HEK293 (cell line): ENCODE data around the gene DMD.

Experiments used
- CTCF ChIA-PET: fragments of 350-600 bp; formaldehyde crosslinking; extraction: SDS; loops from one replicate; lab custom pipeline; 2021; ENCODE audit warnings: antibody characterized with exemption; lab: Yijun Ruan, JAX
- POLR2A ChIA-PET: fragments of 300-600 bp; formaldehyde crosslinking; extraction: SDS; loops from one replicate; lab custom pipeline; 2020; ENCODE audit warnings: antibody characterized with exemption, inconsistent platforms; lab: Yijun Ruan, JAX
- H3K27ac ChIP-seq: fragments of 200-500 bp; sonication (Bioruptor generic); 2 replicates; pipeline ENCODE4 v1.5.1; 2014; ENCODE audit warnings: low read depth, low read length, control low read depth, inconsistent platforms; ENCODE audit errors: extremely low read depth
- H3K36me3 ChIP-seq, 2 experiments: fragments of 200-500 bp in 1 of 2; sonication (Bioruptor generic) in 1 of 2; 1 replicate in 1 of 2; 2 replicates in 1 of 2; pipeline ENCODE4 v1.5.1; 2014 to 2017; ENCODE audit warnings: inconsistent platforms in 2 of 2, low read length in 2 of 2; ENCODE audit not compliant: control insufficient read depth in 2 of 2, insufficient read depth in 1 of 2
- H3K4me1 ChIP-seq: fragments of 200-500 bp; sonication (Bioruptor generic); 2 replicates; pipeline ENCODE4 v1.5.1; 2014; ENCODE audit warnings: mild to moderate bottlenecking, low read length, inconsistent platforms; ENCODE audit not compliant: control insufficient read depth, insufficient read depth
- H3K4me3 ChIP-seq: 2 replicates; pipeline ENCODE4 v1.5.1; 2011; ENCODE audit warnings: low read depth, mild to moderate bottlenecking, control low read depth, low read length, moderate library complexity
- H3K9me3 ChIP-seq: fragments of 200-500 bp; sonication (Bioruptor generic); 2 replicates; pipeline ENCODE4 v1.5.1; 2014; ENCODE audit warnings: low read depth, low read length, inconsistent platforms; ENCODE audit not compliant: control insufficient read depth, insufficient read depth
- BCL11A ChIP-seq: fragments of 450-650 bp; formaldehyde crosslinking; IDR thresholded peaks from 2 replicates; pipeline ENCODE4 v1.5.1; 2016; ENCODE audit warnings: low read depth, missing biosample characterization, missing genetic modification characterization
- BCL11B ChIP-seq: fragments of 450-650 bp; formaldehyde crosslinking; IDR thresholded peaks from 2 replicates; pipeline ENCODE4 v1.5.1; 2016; ENCODE audit warnings: low read depth, missing biosample characterization, missing genetic modification characterization
- FEZF1 ChIP-seq: fragments of 450-650 bp; formaldehyde crosslinking; IDR thresholded peaks from 2 replicates; pipeline ENCODE4 v1.5.1; 2016; ENCODE audit warnings: missing biosample characterization, missing genetic modification characterization
- HOXC10 ChIP-seq: sonication (generic); formaldehyde crosslinking; IDR thresholded peaks from 2 replicates; pipeline ENCODE4 v1.8.1; 2023; ENCODE audit warnings: mild to moderate bottlenecking, missing genetic modification reagents
- SP2 ChIP-seq: fragments of 450-650 bp; formaldehyde crosslinking; IDR thresholded peaks from 2 replicates; pipeline ENCODE4 v1.5.1; 2016; ENCODE audit warnings: missing biosample characterization, missing genetic modification characterization
- ZIC2 ChIP-seq: fragments of 450-650 bp; formaldehyde crosslinking; IDR thresholded peaks from 2 replicates; pipeline ENCODE4 v1.5.1; 2016; ENCODE audit warnings: missing biosample characterization, missing genetic modification characterization
- ZNF114 ChIP-seq: fragments of 450-650 bp; formaldehyde crosslinking; IDR thresholded peaks from 2 replicates; pipeline ENCODE4 v1.5.0; 2017; ENCODE audit warnings: missing biosample characterization, missing genetic modification characterization
- ZNF24 ChIP-seq: fragments of 450-650 bp; formaldehyde crosslinking; IDR thresholded peaks from 2 replicates; pipeline ENCODE4 v1.5.1; 2016; ENCODE audit warnings: missing biosample characterization, missing genetic modification characterization
- ZNF292 ChIP-seq: fragments of 450-650 bp; formaldehyde crosslinking; IDR thresholded peaks from 2 replicates; pipeline ENCODE4 v1.5.1; 2016; ENCODE audit warnings: low read depth, missing biosample characterization, missing genetic modification characterization, borderline replicate concordance
- ZNF37A ChIP-seq: fragments of 450-650 bp; IDR thresholded peaks from 2 replicates; pipeline ENCODE4 v1.5.1; 2018; ENCODE audit warnings: missing biosample characterization, missing genetic modification characterization
- ZNF416 ChIP-seq: fragments of 450-650 bp; formaldehyde crosslinking; IDR thresholded peaks from 2 replicates; pipeline ENCODE4 v1.5.1; 2016; ENCODE audit warnings: missing biosample characterization, missing genetic modification characterization
- ZNF501 ChIP-seq: fragments of 450-650 bp; formaldehyde crosslinking; IDR thresholded peaks from 2 replicates; pipeline ENCODE4 v1.5.1; 2016; ENCODE audit warnings: missing biosample characterization, missing genetic modification characterization
- ZNF585B ChIP-seq: fragments of 450-650 bp; formaldehyde crosslinking; IDR thresholded peaks from 2 replicates; pipeline ENCODE4 v1.5.1; 2016; ENCODE audit warnings: missing biosample characterization, missing genetic modification characterization
- ZNF777 ChIP-seq: fragments of 450-650 bp; formaldehyde crosslinking; IDR thresholded peaks from 2 replicates; pipeline ENCODE4 v1.5.1; 2017; ENCODE audit warnings: missing biosample characterization, missing genetic modification characterization, borderline replicate concordance
- ZNF837 ChIP-seq: fragments of 450-650 bp; formaldehyde crosslinking; IDR thresholded peaks from 2 replicates; pipeline ENCODE4 v1.5.1; 2016; ENCODE audit warnings: missing biosample characterization, missing genetic modification characterization
- ZSCAN23 ChIP-seq: fragments of 450-650 bp; formaldehyde crosslinking; IDR thresholded peaks from 2 replicates; pipeline ENCODE4 v1.5.1; 2016; ENCODE audit warnings: missing biosample characterization, missing genetic modification characterization
- ZXDB ChIP-seq: fragments of 450-650 bp; formaldehyde crosslinking; IDR thresholded peaks from 2 replicates; pipeline ENCODE4 v1.5.1; 2016; ENCODE audit warnings: missing biosample characterization, missing genetic modification characterization
- TF ChIP-seq, protein P1 (sequence below): fragments of 450-650 bp; formaldehyde crosslinking; IDR thresholded peaks from 2 replicates; pipeline ENCODE4 v1.5.1; 2016; ENCODE audit warnings: missing biosample characterization, missing genetic modification characterization
- TF ChIP-seq, protein P2 (sequence below): fragments of 450-650 bp; formaldehyde crosslinking; IDR thresholded peaks from 2 replicates; pipeline ENCODE4 v1.5.1; 2016; ENCODE audit warnings: missing biosample characterization, missing genetic modification characterization
- TF ChIP-seq, protein P3 (sequence below): fragments of 450-650 bp; formaldehyde crosslinking; IDR thresholded peaks from 2 replicates; pipeline ENCODE4 v1.5.1; 2017; ENCODE audit warnings: missing biosample characterization, missing genetic modification characterization
- TF ChIP-seq, protein P4 (sequence below): fragments of 450-650 bp; formaldehyde crosslinking; IDR thresholded peaks from 2 replicates; pipeline ENCODE4 v1.5.0; 2017; ENCODE audit warnings: missing biosample characterization, missing genetic modification characterization, borderline replicate concordance
- TF ChIP-seq, protein P5 (sequence below): fragments of 450-650 bp; formaldehyde crosslinking; conservative IDR thresholded peaks from 2 replicates; pipeline ENCODE4 v1.5.1; 2016; ENCODE audit warnings: low read depth, missing biosample characterization, missing genetic modification characterization

Gene DMD

DNA sequence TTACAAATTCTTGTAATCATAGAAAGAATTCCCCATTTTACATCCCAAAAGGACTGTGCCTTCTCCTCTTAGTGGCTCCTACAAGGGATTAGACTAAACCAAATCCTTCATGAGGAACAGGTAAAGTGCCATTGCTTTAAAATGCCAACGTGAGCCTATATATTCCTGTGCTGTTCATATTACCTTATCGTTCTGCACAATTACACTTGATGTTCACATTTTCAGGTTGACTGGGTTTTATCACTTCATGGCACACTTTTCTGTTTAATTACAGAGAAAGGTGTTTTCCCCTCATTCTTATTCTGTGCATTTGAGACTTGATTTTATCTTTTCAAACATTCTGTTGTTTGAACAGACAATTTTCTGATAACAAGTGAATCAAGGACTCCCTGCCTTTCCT is 1493.9 kb downstream of the DMD start (continued):
- TF ChIP-seq, protein P1, sequence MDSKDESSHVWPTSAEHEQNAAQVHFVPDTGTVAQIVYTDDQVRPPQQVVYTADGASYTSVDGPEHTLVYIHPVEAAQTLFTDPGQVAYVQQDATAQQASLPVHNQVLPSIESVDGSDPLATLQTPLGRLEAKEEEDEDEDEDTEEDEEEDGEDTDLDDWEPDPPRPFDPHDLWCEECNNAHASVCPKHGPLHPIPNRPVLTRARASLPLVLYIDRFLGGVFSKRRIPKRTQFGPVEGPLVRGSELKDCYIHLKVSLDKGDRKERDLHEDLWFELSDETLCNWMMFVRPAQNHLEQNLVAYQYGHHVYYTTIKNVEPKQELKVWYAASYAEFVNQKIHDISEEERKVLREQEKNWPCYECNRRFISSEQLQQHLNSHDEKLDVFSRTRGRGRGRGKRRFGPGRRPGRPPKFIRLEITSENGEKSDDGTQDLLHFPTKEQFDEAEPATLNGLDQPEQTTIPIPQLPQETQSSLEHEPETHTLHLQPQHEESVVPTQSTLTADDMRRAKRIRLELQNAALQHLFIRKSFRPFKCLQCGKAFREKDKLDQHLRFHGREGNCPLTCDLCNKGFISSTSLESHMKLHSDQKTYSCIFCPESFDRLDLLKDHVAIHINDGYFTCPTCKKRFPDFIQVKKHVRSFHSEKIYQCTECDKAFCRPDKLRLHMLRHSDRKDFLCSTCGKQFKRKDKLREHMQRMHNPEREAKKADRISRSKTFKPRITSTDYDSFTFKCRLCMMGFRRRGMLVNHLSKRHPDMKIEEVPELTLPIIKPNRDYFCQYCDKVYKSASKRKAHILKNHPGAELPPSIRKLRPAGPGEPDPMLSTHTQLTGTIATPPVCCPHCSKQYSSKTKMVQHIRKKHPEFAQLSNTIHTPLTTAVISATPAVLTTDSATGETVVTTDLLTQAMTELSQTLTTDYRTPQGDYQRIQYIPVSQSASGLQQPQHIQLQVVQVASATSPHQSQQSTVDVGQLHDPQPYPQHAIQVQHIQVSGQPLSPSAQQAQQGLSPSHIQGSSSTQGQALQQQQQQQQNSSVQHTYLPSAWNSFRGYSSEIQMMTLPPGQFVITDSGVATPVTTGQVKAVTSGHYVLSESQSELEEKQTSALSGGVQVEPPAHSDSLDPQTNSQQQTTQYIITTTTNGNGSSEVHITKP (tag by site-specific recombination): peak; percentile 92
- no peak for TF ChIP-seq ZSCAN23 (tag by site-specific recombination)
- TF ChIP-seq, protein P2, sequence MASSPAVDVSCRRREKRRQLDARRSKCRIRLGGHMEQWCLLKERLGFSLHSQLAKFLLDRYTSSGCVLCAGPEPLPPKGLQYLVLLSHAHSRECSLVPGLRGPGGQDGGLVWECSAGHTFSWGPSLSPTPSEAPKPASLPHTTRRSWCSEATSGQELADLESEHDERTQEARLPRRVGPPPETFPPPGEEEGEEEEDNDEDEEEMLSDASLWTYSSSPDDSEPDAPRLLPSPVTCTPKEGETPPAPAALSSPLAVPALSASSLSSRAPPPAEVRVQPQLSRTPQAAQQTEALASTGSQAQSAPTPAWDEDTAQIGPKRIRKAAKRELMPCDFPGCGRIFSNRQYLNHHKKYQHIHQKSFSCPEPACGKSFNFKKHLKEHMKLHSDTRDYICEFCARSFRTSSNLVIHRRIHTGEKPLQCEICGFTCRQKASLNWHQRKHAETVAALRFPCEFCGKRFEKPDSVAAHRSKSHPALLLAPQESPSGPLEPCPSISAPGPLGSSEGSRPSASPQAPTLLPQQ (tag by site-specific recombination): no peak
- no peak for TF ChIP-seq ZNF837 (tag by site-specific recombination)
- TF ChIP-seq ZIC2 (tag by site-specific recombination): no peak
- TF ChIP-seq FEZF1: peak; percentile 56; the same call in 1 of the 2 replicates
- no peak for TF ChIP-seq ZNF585B (tag by site-specific recombination)
- TF ChIP-seq, protein P3, sequence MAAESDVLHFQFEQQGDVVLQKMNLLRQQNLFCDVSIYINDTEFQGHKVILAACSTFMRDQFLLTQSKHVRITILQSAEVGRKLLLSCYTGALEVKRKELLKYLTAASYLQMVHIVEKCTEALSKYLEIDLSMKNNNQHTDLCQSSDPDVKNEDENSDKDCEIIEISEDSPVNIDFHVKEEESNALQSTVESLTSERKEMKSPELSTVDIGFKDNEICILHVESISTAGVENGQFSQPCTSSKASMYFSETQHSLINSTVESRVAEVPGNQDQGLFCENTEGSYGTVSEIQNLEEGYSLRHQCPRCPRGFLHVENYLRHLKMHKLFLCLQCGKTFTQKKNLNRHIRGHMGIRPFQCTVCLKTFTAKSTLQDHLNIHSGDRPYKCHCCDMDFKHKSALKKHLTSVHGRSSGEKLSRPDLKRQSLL (tag by site-specific recombination): no peak
- TF ChIP-seq, protein P4, sequence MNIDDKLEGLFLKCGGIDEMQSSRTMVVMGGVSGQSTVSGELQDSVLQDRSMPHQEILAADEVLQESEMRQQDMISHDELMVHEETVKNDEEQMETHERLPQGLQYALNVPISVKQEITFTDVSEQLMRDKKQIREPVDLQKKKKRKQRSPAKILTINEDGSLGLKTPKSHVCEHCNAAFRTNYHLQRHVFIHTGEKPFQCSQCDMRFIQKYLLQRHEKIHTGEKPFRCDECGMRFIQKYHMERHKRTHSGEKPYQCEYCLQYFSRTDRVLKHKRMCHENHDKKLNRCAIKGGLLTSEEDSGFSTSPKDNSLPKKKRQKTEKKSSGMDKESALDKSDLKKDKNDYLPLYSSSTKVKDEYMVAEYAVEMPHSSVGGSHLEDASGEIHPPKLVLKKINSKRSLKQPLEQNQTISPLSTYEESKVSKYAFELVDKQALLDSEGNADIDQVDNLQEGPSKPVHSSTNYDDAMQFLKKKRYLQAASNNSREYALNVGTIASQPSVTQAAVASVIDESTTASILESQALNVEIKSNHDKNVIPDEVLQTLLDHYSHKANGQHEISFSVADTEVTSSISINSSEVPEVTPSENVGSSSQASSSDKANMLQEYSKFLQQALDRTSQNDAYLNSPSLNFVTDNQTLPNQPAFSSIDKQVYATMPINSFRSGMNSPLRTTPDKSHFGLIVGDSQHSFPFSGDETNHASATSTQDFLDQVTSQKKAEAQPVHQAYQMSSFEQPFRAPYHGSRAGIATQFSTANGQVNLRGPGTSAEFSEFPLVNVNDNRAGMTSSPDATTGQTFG (tag by site-specific recombination): no peak
- no peak for TF ChIP-seq ZNF777
- TF ChIP-seq SP2 (tag by site-specific recombination): no peak
- no peak for TF ChIP-seq ZNF416 (tag by site-specific recombination)
- TF ChIP-seq ZXDB (tag by site-specific recombination): no peak

DNA sequence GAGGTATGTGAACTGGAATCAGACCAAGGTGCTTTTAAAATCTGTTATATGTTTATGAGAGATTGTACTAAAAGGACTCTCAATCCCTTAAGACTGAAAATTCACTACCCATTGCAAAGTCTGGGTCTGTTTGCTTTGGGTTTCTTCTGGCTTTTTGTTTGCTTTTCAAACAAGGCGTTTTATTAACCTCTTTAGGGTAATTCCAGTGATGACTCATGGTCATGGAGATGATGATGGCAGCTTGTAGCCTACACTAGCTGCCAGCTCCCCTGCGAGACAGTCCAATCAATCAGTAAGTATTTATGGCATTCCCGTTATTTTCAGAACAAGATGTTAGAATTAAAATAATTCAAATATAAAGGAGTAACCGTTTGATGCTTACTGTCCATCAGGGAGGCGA is 1495.7 kb downstream of the DMD start:
- CTCF ChIA-PET: interaction anchor here (0.7 to 1.2 kb wide), 2 partner anchors 575 to 678 kb away, joined by 3 read pairs; no protein-coding TSS in a partner anchor
- no peak overlapping the region for H3K27ac ChIP-seq
- H3K4me1 ChIP-seq: peaks cover 12% of the 10 kb centered on the region; the same call in 1 of the 2 replicates
- H3K9me3 ChIP-seq: no peaks in the 10 kb centered on the region
- no peak overlapping the region for H3K4me3 ChIP-seq
- POLR2A ChIA-PET: no interaction called here
- H3K36me3 ChIP-seq: peaks cover 0 to under 1% of the 10 kb centered on the region in 2 experiments; a peak in 1 of 3 replicates
- no peak for TF ChIP-seq BCL11A (tag by site-specific recombination)
- TF ChIP-seq HOXC10 (CRISPR knock-in tag): no peak
- no peak for TF ChIP-seq ZNF292 (tag by site-specific recombination)
- TF ChIP-seq BCL11B: no peak
- TF ChIP-seq ZNF501: no peak
- TF ChIP-seq ZNF114 (tag by site-specific recombination): no peak
- TF ChIP-seq ZNF24 (tag by site-specific recombination): no peak
- TF ChIP-seq ZNF37A (tag by site-specific recombination): no peak
- TF ChIP-seq, protein P4 (tag by site-specific recombination): no peak
- TF ChIP-seq, protein P5, sequence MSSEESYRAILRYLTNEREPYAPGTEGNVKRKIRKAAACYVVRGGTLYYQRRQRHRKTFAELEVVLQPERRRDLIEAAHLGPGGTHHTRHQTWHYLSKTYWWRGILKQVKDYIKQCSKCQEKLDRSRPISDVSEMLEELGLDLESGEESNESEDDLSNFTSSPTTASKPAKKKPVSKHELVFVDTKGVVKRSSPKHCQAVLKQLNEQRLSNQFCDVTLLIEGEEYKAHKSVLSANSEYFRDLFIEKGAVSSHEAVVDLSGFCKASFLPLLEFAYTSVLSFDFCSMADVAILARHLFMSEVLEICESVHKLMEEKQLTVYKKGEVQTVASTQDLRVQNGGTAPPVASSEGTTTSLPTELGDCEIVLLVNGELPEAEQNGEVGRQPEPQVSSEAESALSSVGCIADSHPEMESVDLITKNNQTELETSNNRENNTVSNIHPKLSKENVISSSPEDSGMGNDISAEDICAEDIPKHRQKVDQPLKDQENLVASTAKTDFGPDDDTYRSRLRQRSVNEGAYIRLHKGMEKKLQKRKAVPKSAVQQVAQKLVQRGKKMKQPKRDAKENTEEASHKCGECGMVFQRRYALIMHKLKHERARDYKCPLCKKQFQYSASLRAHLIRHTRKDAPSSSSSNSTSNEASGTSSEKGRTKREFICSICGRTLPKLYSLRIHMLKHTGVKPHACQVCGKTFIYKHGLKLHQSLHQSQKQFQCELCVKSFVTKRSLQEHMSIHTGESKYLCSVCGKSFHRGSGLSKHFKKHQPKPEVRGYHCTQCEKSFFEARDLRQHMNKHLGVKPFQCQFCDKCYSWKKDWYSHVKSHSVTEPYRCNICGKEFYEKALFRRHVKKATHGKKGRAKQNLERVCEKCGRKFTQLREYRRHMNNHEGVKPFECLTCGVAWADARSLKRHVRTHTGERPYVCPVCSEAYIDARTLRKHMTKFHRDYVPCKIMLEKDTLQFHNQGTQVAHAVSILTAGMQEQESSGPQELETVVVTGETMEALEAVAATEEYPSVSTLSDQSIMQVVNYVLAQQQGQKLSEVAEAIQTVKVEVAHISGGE: no peak
- TF ChIP-seq ZNF585B (tag by site-specific recombination): no peak
